ENCODE data around the gene RBPJ. TPM values are rescaled to one million over a fixed set of nuclear protein-coding genes. Genes with fewer than 3 reads are reported as not detected.

Gene RBPJ
- total RNA-seq, 4 donors from 2014 or later, result 42.9 to 238 (median 75.2) TPM

- Histone ChIP-seq H3K27ac (no peak overlapping the region), H3K9me3 (no peaks in the 10 kb centered on the region), H3K27me3 (no peaks in the 10 kb centered on the region), H3K36me3 (no peaks in the 10 kb centered on the region), H3K4me3 (no peak overlapping the region), H3K4me1 (peaks cover 0 to 11% of the 10 kb centered on the region in 2 donors)
- no peak for DNase-seq
- intact Hi-C loops (cut with DNase I; ENCODE audit: low total_unique reads), result no loop called here
- no peak for TF ChIP-seq POLR2A (IDR thresholded peaks at IDR 0.05)
- TF ChIP-seq CTCF (IDR thresholded peaks at IDR 0.05), result no peak
Observed at GRCh38 chr4:26326791-26327190, 6.0 kb downstream of the RBPJ start.

- Histone ChIP-seq H3K4me1 (peaks cover 0 to 7% of the 10 kb centered on the region in 2 donors), H3K27me3 (no peaks in the 10 kb centered on the region), H3K9me3 (no peaks in the 10 kb centered on the region), H3K27ac (no peak overlapping the region), H3K36me3 (no peaks in the 10 kb centered on the region), H3K4me3 (no peak overlapping the region)
- no peak for DNase-seq
- TF ChIP-seq POLR2A (IDR thresholded peaks at IDR 0.05) (no peak), CTCF (IDR thresholded peaks at IDR 0.05) (peak; percentile 49 to 73 (median 64))
- intact Hi-C loops (cut with DNase I; ENCODE audit: low total_unique reads), result loop anchor here (10.0 kb wide), 1 partner anchor 85 kb away; no protein-coding TSS in a partner anchor
Observed at GRCh38 chr4:26330186-26330787, 9.5 kb downstream of the RBPJ start.

GRCh38 chr4:26330946-26331345 is 10.1 kb downstream of the RBPJ start:
- intact Hi-C loops (cut with DNase I; ENCODE audit: low total_unique reads), result loop anchor here (10.0 kb wide), 1 partner anchor 84 kb away; no protein-coding TSS in a partner anchor
- TF ChIP-seq CTCF (IDR thresholded peaks at IDR 0.05) (no peak), POLR2A (IDR thresholded peaks at IDR 0.05) (no peak)
- no peaks in the 10 kb centered on the region for H3K9me3 ChIP-seq
- no peak overlapping the region for H3K27ac ChIP-seq
- DNase-seq, result no peak
- H3K36me3 ChIP-seq, result no peaks in the 10 kb centered on the region
- peaks cover 0 to 8% of the 10 kb centered on the region in 2 donors for H3K4me1 ChIP-seq
- H3K4me3 ChIP-seq, result no peak overlapping the region
- H3K27me3 ChIP-seq, result no peaks in the 10 kb centered on the region

- no peaks in the 10 kb centered on the region for H3K9me3 ChIP-seq
- intact Hi-C loops (cut with DNase I; ENCODE audit: low total_unique reads), result loop anchor here (10.0 kb wide), 1 partner anchor 83 kb away; no protein-coding TSS in a partner anchor
- TF ChIP-seq CTCF (IDR thresholded peaks at IDR 0.05) (no peak), POLR2A (IDR thresholded peaks at IDR 0.05) (no peak)
- H3K4me1 ChIP-seq, result peaks cover 0 to 11% of the 10 kb centered on the region in 2 donors
- no peak overlapping the region for H3K4me3 ChIP-seq
- H3K27ac ChIP-seq, result no peak overlapping the region
- H3K27me3 ChIP-seq, result no peaks in the 10 kb centered on the region
- H3K36me3 ChIP-seq, result no peaks in the 10 kb centered on the region
- no peak for DNase-seq
Observed at GRCh38 chr4:26331380-26331950, 10.7 kb downstream of the RBPJ start.

GRCh38 chr4:26334366-26334765 is 13.6 kb downstream of the RBPJ start:
- Histone ChIP-seq H3K4me1 (peaks cover 0 to 4% of the 10 kb centered on the region in 2 donors), H3K27ac (no peak overlapping the region), H3K9me3 (no peaks in the 10 kb centered on the region), H3K27me3 (no peaks in the 10 kb centered on the region), H3K4me3 (no peak overlapping the region), H3K36me3 (no peaks in the 10 kb centered on the region)
- TF ChIP-seq POLR2A (IDR thresholded peaks at IDR 0.05) (no peak), CTCF (IDR thresholded peaks at IDR 0.05) (no peak)
- intact Hi-C loops (cut with DNase I; ENCODE audit: low total_unique reads), result loop anchor here (10.0 kb wide), 1 partner anchor 80 kb away; no protein-coding TSS in a partner anchor
- DNase-seq, result no peak
